Osteocyte (in vitro differentiated cells): ENCODE measurements around the gene PPP1R9A. TPM values are rescaled to one million over a fixed set of nuclear protein-coding genes. Genes with fewer than 3 reads are reported as not detected.

Experiments
- DNase-seq: peaks from one replicate; pipeline ENCODE4 v3.0.0; 2021; ENCODE audit warnings: mixed read lengths; ENCODE audit not compliant: unreplicated experiment; ENCODE audit errors: extremely low spot score
- H3K27ac Mint-ChIP-seq: one replicate; pipeline ENCODE4 v1.8.0; 2021; ENCODE audit warnings: mild to moderate bottlenecking, mixed read lengths; ENCODE audit not compliant: unreplicated experiment
- H3K27me3 Mint-ChIP-seq: one replicate; pipeline ENCODE4 v1.8.0; 2021; ENCODE audit warnings: mixed read lengths; ENCODE audit not compliant: unreplicated experiment
- H3K36me3 Mint-ChIP-seq: one replicate; pipeline ENCODE4 v1.8.0; 2021; ENCODE audit warnings: mixed read lengths; ENCODE audit not compliant: unreplicated experiment
- H3K4me1 Mint-ChIP-seq: one replicate; pipeline ENCODE4 v1.8.0; 2021; ENCODE audit warnings: mixed read lengths; ENCODE audit not compliant: unreplicated experiment
- H3K4me3 Mint-ChIP-seq: one replicate; pipeline ENCODE4 v1.8.0; 2021; ENCODE audit warnings: mild to moderate bottlenecking, moderate library complexity, mixed read lengths; ENCODE audit not compliant: unreplicated experiment
- H3K9me3 Mint-ChIP-seq: one replicate; pipeline ENCODE4 v1.8.0; 2021; ENCODE audit warnings: mixed read lengths; ENCODE audit not compliant: unreplicated experiment
- total RNA-seq: library from RNA; stranded (reverse); gene quantifications from 2 replicates; pipeline ENCODE4 v1.2.1, GENCODE V29; 2021
- TF ChIP-seq, protein P1 (sequence below): fragments of 200-600 bp; sonication (generic); IDR thresholded peaks from 2 replicates; pipeline ENCODE4 v1.5.0; 2021; ENCODE audit warnings: antibody characterized with exemption, mild to moderate bottlenecking, moderate library complexity

The PPP1R9A gene
- total RNA-seq, 1 donor from 2014 or later, result 3.4 TPM

DNA sequence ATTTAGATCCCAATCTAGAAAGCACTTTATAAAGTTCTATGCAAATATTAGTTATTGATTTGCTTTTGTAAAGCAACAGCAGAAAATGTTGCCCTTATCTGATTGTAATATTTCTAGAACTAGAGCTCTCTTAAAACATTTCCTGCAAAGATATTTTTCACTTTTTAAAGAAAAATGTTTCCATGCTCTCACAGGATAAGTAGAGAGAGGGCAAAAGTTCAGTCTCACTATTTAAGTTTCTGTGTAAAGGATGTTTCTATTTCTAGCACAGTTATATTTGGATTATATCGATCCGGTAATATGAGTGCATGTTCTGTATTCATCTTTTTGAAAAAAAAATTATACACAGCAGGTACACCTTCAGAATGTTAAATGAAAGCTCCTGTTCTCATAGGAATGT, 334.9 kb downstream of the PPP1R9A start:
- Mint-ChIP-seq H3K36me3 (no peaks in the 10 kb centered on the region), H3K9me3 (no peaks in the 10 kb centered on the region), H3K27me3 (peaks cover 5% of the 10 kb centered on the region), H3K4me3 (no peak overlapping the region), H3K27ac (no peak overlapping the region), H3K4me1 (peaks cover 17% of the 10 kb centered on the region)
- TF ChIP-seq, protein P1, sequence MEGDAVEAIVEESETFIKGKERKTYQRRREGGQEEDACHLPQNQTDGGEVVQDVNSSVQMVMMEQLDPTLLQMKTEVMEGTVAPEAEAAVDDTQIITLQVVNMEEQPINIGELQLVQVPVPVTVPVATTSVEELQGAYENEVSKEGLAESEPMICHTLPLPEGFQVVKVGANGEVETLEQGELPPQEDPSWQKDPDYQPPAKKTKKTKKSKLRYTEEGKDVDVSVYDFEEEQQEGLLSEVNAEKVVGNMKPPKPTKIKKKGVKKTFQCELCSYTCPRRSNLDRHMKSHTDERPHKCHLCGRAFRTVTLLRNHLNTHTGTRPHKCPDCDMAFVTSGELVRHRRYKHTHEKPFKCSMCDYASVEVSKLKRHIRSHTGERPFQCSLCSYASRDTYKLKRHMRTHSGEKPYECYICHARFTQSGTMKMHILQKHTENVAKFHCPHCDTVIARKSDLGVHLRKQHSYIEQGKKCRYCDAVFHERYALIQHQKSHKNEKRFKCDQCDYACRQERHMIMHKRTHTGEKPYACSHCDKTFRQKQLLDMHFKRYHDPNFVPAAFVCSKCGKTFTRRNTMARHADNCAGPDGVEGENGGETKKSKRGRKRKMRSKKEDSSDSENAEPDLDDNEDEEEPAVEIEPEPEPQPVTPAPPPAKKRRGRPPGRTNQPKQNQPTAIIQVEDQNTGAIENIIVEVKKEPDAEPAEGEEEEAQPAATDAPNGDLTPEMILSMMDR, result no peak
- DNase-seq, result no peak

GRCh38 chr7:95244616-95245015, 337.2 kb downstream of the PPP1R9A start:
- no peak overlapping the region for H3K4me3 Mint-ChIP-seq
- TF ChIP-seq, protein P1, result no peak
- no peak overlapping the region for H3K27ac Mint-ChIP-seq
- no peaks in the 10 kb centered on the region for H3K36me3 Mint-ChIP-seq
- no peaks in the 10 kb centered on the region for H3K9me3 Mint-ChIP-seq
- peaks cover 14% of the 10 kb centered on the region for H3K4me1 Mint-ChIP-seq
- H3K27me3 Mint-ChIP-seq, result peaks cover 5% of the 10 kb centered on the region
- DNase-seq, result no peak

DNA sequence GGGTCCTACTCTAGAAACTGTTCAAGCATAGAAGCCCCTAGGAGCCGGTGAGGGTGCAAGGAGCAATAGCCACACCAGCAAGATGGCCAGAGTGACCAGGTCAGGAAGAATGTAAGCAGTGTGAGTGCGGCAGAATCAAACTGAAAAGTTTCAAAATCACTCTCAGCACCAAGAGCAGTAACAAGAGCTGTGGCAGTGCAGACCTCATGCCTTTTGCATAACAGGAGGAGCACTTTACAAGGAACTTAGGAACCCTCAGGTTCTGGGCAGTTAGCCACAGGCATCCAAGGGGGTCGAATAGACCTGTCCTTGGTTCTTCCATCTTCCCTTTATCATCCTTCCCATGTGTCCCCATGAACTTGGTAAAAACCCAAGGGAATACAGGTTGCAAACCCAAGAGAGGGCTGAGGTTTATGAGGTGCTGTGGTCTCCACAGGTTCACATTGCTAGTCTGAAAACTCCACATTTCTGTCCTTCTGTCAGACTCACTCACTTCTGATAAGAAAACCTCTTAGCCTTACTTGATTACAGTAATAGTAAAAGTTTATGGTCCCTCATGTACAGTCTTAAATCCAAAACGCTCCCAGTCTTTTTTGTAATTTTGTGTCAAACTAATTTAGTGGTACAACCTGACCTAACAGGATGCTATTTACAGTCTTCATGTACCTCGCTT, 338.6 kb downstream of the PPP1R9A start:
- TF ChIP-seq, protein P1, result no peak
- no peak for DNase-seq
- Mint-ChIP-seq H3K4me3 (no peak overlapping the region), H3K27me3 (peaks cover 5% of the 10 kb centered on the region), H3K4me1 (peaks cover 14% of the 10 kb centered on the region), H3K27ac (peak overlapping the region; percentile 2), H3K9me3 (no peaks in the 10 kb centered on the region), H3K36me3 (no peaks in the 10 kb centered on the region)

DNA sequence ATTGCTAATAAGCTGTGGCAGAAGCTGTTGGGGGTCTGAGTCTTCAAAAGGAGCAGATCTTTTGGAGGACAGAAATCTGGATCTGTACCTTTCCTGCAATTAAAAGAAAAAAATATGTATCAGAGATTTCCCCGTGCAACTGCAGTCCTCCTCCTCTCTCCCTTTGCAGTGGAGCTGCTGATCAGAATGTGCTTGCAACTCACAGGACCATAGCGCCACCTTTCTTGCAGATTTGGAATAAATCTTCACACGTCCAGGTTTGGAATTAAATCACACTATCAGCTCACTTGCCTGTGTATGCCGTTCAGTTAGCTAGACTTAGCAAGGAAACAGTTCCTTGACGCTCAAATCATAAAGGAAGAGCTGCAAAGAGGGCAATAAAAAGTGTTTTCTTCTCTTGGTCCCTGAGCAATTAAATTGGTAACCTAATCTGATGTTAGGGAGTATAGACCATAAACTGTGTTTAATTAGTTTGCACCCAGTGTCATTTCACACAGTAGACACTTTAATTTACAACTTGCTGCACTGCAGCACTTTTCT, 339.5 kb downstream of the PPP1R9A start:
- Mint-ChIP-seq H3K9me3 (no peaks in the 10 kb centered on the region), H3K4me3 (peak overlapping the region; percentile 8), H3K27me3 (peaks cover 5% of the 10 kb centered on the region), H3K4me1 (peaks cover 14% of the 10 kb centered on the region), H3K36me3 (no peaks in the 10 kb centered on the region), H3K27ac (no peak overlapping the region)
- TF ChIP-seq, protein P1, result peak; percentile 86
- DNase-seq, result no peak

- no peak overlapping the region for H3K27ac Mint-ChIP-seq
These were observed 343.2 kb downstream of the PPP1R9A start for GRCh38 chr7:95250571-95250970.

More at GRCh38 chr7:95250571-95250970, 343.2 kb downstream of the PPP1R9A start:
- TF ChIP-seq, protein P1, result no peak
- Mint-ChIP-seq H3K9me3 (no peaks in the 10 kb centered on the region), H3K4me3 (no peak overlapping the region), H3K4me1 (peaks cover 10% of the 10 kb centered on the region), H3K27me3 (peaks cover under 1% of the 10 kb centered on the region), H3K36me3 (no peaks in the 10 kb centered on the region)
- no peak for DNase-seq
